Esophagus muscularis mucosa (tissue), 3 donors: ENCODE data around the gene ZNF264.

Experiments used
- POLR2A ChIP-seq: fragments of 450-650 bp; IDR thresholded peaks from one replicate; pipeline ENCODE4 v1.6.1; 2017; ENCODE audit warnings: antibody characterized with exemption, moderate library complexity, mild to moderate bottlenecking, low read depth
- TF ChIP-seq, protein P1 (sequence below), 3 experiments: fragments of 200-600 bp in 2 of 3; fragments of 450-650 bp in 1 of 3; sonication (generic) in 2 of 3; IDR thresholded peaks; one replicate each; pipeline ENCODE4 v1.5.1; 2017 to 2019; ENCODE audit warnings: antibody characterized with exemption in 3 of 3, mild to moderate bottlenecking in 2 of 3, moderate library complexity in 1 of 3

DNA sequence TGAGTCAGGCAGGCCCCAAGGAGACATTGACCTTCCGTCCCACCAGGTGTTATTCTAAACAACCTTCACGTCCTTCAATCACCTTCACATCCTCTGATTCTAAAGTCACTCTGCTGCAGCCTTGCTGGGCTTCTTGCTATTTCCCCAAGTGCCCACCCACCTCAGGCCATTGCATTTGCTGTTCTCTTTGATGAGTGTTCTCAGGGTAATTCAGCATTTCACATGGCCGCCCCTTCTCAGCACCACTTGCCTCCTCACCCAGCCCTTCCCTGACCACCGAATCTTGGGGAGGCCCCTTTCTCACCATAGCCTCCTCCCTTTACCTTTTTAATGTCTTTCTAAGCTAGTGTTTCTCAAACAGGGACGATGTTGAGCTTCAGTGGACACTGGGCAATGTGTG lies 53.8 kb downstream of the ZNF264 start:
- no peak for TF ChIP-seq POLR2A
- TF ChIP-seq, protein P1, sequence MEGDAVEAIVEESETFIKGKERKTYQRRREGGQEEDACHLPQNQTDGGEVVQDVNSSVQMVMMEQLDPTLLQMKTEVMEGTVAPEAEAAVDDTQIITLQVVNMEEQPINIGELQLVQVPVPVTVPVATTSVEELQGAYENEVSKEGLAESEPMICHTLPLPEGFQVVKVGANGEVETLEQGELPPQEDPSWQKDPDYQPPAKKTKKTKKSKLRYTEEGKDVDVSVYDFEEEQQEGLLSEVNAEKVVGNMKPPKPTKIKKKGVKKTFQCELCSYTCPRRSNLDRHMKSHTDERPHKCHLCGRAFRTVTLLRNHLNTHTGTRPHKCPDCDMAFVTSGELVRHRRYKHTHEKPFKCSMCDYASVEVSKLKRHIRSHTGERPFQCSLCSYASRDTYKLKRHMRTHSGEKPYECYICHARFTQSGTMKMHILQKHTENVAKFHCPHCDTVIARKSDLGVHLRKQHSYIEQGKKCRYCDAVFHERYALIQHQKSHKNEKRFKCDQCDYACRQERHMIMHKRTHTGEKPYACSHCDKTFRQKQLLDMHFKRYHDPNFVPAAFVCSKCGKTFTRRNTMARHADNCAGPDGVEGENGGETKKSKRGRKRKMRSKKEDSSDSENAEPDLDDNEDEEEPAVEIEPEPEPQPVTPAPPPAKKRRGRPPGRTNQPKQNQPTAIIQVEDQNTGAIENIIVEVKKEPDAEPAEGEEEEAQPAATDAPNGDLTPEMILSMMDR (IDR thresholded peaks at IDR 0.05) = no peak
